GM23338 (cell line): ENCODE measurements around the gene FOXP1. TPM values are rescaled to one million over a fixed set of nuclear protein-coding genes. Genes with fewer than 3 reads are reported as not detected.

Experiments
- ATAC-seq: fragments of 200-7000 bp; cut with Tn5 transposase; 3 replicates; pipeline ENCODE4 v1.9.1; 2020
- DNase-seq: peaks from one replicate; pipeline ENCODE4 v3.0.0-alpha.2; 2015; ENCODE audit warnings: low spot score
- H2AFZ ChIP-seq: fragments of 200-600 bp; sonication (generic); 2 replicates; pipeline ENCODE4 v1.8.0; 2016; ENCODE audit warnings: antibody characterized with exemption, mild to moderate bottlenecking, moderate library complexity
- H3F3A ChIP-seq: fragments of 200-600 bp; sonication (generic); replicated peaks from 2 replicates; pipeline ENCODE4 v1.8.0; 2017; ENCODE audit warnings: antibody characterized with exemption, mixed run types, low read depth
- H3K27ac ChIP-seq: fragments of 200-600 bp; sonication (generic); 2 replicates; pipeline ENCODE4 v1.6.1; 2016; ENCODE audit warnings: low read depth
- H3K27me3 ChIP-seq: fragments of 200-600 bp; sonication (generic); 2 replicates; pipeline ENCODE4 v1.8.0; 2016; ENCODE audit warnings: mild to moderate bottlenecking, mixed run types, moderate library complexity; ENCODE audit not compliant: insufficient read depth
- H3K36me3 ChIP-seq: fragments of 200-600 bp; sonication (generic); 2 replicates; pipeline ENCODE4 v1.8.0; 2016; ENCODE audit warnings: mild to moderate bottlenecking; ENCODE audit not compliant: insufficient read depth
- H3K4me1 ChIP-seq: fragments of 200-600 bp; sonication (generic); 2 replicates; pipeline ENCODE4 v1.8.0; 2016; ENCODE audit warnings: mild to moderate bottlenecking, moderate library complexity; ENCODE audit not compliant: insufficient read depth
- H3K4me2 ChIP-seq: fragments of 200-600 bp; sonication (generic); 2 replicates; pipeline ENCODE4 v1.7.1; 2017; ENCODE audit warnings: mixed run types
- H3K4me3 ChIP-seq: fragments of 200-600 bp; sonication (generic); 2 replicates; pipeline ENCODE4 v1.6.1; 2016; ENCODE audit warnings: mixed run types
- H3K79me2 ChIP-seq: fragments of 200-600 bp; sonication (generic); replicated peaks from 2 replicates; pipeline ENCODE4 v1.8.0; 2017; ENCODE audit warnings: mild to moderate bottlenecking; ENCODE audit not compliant: insufficient read depth
- H3K9me2 ChIP-seq: fragments of 200-600 bp; sonication (generic); 2 replicates; pipeline ENCODE4 v1.8.0; 2017; ENCODE audit not compliant: insufficient read depth
- H4K20me1 ChIP-seq: fragments of 200-600 bp; sonication (generic); replicated peaks from 2 replicates; pipeline ENCODE4 v1.8.0; 2017; ENCODE audit warnings: mild to moderate bottlenecking; ENCODE audit not compliant: insufficient read depth
- H3K27ac Mint-ChIP-seq: 2 replicates; pipeline ENCODE4 v1.8.0; 2020; ENCODE audit warnings: inconsistent platforms, mild to moderate bottlenecking, moderate library complexity, mixed read lengths
- H3K27me3 Mint-ChIP-seq: 3 replicates; pipeline ENCODE4 v1.8.0; 2022; ENCODE audit warnings: low read depth, mild to moderate bottlenecking, moderate library complexity, mixed read lengths, inconsistent platforms; ENCODE audit not compliant: insufficient read depth, poor library complexity
- H3K36me3 Mint-ChIP-seq: 3 replicates; pipeline ENCODE4 v1.8.0; 2021; ENCODE audit warnings: low read depth, mild to moderate bottlenecking, inconsistent platforms, moderate library complexity, mixed read lengths
- H3K4me1 Mint-ChIP-seq: 3 replicates; pipeline ENCODE4 v1.8.0; 2020; ENCODE audit warnings: mild to moderate bottlenecking, inconsistent platforms, mixed read lengths
- H3K4me3 Mint-ChIP-seq: 3 replicates; pipeline ENCODE4 v1.8.0; 2021; ENCODE audit warnings: moderate library complexity, mild to moderate bottlenecking, inconsistent platforms, mixed read lengths
- H3K9me3 Mint-ChIP-seq: 3 replicates; pipeline ENCODE4 v1.8.0; 2020; ENCODE audit warnings: moderate library complexity, mild to moderate bottlenecking, inconsistent platforms, mixed read lengths
- CTCF ChIP-seq, 2 experiments: fragments of 200-600 bp in 1 of 2; sonication (generic) in 1 of 2; conservative IDR thresholded peaks; 2 replicates each; pipeline versions ENCODE4 v1.5.1 to v1.6.1; 2016 to 2017; ENCODE audit warnings: antibody characterized with exemption in 2 of 2, low read depth in 2 of 2, mild to moderate bottlenecking in 2 of 2, moderate library complexity in 1 of 2
- EZH2phosphoT487 ChIP-seq: fragments of 200-600 bp; sonication (generic); IDR thresholded peaks from one replicate; pipeline ENCODE4 v1.8.1; 2018; ENCODE audit warnings: antibody characterized with exemption; ENCODE audit not compliant: unreplicated experiment
- JUNB ChIP-seq: IDR thresholded peaks from one replicate; pipeline ENCODE4 v1.6.1; 2016; ENCODE audit warnings: antibody characterized with exemption; ENCODE audit not compliant: unreplicated experiment
- NANOG ChIP-seq: IDR thresholded peaks from 2 replicates; pipeline ENCODE4 v1.6.1; 2016; ENCODE audit warnings: antibody characterized with exemption, borderline replicate concordance
- ZNF331 ChIP-seq: fragments of 250-450 bp; sonication (Bioruptor Pico); IDR thresholded peaks from 2 replicates; pipeline ENCODE4 v1.5.0; 2020; ENCODE audit warnings: low read depth, mild to moderate bottlenecking, moderate library complexity
- polyA plus RNA-seq: library from polyadenylated mRNA; unstranded; fragments of >200 nt; fragmentation: Nextera tagmentation; extraction: Ambion mirVana; gene quantifications from 2 replicates; pipeline ENCODE4 v1.2.1, GENCODE V29; 2016
- total RNA-seq: library from RNA; depleted of rRNA; stranded (reverse); fragments of >200 nt; shearing (Covaris generic); gene quantifications from 2 replicates; pipeline ENCODE4 v1.2.3, GENCODE V29; 2014
- TF ChIP-seq, protein P1 (sequence below): fragments of 250-450 bp; sonication (Bioruptor Pico); IDR thresholded peaks from 2 replicates; pipeline ENCODE4 v1.5.0; 2020; ENCODE audit warnings: mild to moderate bottlenecking, moderate library complexity

The FOXP1 gene
- total and polyA plus RNA-seq, 2 experiments from 2014 or later, result 32.9 to 35.5 TPM

GRCh38 chr3:71393745-71394144 lies 189.8 kb downstream of the FOXP1 start:
- Mint-ChIP-seq H3K4me1 (peaks cover 25% of the 10 kb centered on the region), H3K36me3 (no peaks in the 10 kb centered on the region), H3K27me3 (peaks cover 6% of the 10 kb centered on the region), H3K9me3 (no peaks in the 10 kb centered on the region), H3K27ac (no peak overlapping the region), H3K4me3 (no peak overlapping the region)
- TF ChIP-seq CTCF (conservative IDR thresholded peaks at IDR 0.05; ENCODE audit: low read depth in 2 of 2), result no peak
- TF ChIP-seq ZNF331 (CRISPR knock-in tag), result no peak
- TF ChIP-seq, protein P1, sequence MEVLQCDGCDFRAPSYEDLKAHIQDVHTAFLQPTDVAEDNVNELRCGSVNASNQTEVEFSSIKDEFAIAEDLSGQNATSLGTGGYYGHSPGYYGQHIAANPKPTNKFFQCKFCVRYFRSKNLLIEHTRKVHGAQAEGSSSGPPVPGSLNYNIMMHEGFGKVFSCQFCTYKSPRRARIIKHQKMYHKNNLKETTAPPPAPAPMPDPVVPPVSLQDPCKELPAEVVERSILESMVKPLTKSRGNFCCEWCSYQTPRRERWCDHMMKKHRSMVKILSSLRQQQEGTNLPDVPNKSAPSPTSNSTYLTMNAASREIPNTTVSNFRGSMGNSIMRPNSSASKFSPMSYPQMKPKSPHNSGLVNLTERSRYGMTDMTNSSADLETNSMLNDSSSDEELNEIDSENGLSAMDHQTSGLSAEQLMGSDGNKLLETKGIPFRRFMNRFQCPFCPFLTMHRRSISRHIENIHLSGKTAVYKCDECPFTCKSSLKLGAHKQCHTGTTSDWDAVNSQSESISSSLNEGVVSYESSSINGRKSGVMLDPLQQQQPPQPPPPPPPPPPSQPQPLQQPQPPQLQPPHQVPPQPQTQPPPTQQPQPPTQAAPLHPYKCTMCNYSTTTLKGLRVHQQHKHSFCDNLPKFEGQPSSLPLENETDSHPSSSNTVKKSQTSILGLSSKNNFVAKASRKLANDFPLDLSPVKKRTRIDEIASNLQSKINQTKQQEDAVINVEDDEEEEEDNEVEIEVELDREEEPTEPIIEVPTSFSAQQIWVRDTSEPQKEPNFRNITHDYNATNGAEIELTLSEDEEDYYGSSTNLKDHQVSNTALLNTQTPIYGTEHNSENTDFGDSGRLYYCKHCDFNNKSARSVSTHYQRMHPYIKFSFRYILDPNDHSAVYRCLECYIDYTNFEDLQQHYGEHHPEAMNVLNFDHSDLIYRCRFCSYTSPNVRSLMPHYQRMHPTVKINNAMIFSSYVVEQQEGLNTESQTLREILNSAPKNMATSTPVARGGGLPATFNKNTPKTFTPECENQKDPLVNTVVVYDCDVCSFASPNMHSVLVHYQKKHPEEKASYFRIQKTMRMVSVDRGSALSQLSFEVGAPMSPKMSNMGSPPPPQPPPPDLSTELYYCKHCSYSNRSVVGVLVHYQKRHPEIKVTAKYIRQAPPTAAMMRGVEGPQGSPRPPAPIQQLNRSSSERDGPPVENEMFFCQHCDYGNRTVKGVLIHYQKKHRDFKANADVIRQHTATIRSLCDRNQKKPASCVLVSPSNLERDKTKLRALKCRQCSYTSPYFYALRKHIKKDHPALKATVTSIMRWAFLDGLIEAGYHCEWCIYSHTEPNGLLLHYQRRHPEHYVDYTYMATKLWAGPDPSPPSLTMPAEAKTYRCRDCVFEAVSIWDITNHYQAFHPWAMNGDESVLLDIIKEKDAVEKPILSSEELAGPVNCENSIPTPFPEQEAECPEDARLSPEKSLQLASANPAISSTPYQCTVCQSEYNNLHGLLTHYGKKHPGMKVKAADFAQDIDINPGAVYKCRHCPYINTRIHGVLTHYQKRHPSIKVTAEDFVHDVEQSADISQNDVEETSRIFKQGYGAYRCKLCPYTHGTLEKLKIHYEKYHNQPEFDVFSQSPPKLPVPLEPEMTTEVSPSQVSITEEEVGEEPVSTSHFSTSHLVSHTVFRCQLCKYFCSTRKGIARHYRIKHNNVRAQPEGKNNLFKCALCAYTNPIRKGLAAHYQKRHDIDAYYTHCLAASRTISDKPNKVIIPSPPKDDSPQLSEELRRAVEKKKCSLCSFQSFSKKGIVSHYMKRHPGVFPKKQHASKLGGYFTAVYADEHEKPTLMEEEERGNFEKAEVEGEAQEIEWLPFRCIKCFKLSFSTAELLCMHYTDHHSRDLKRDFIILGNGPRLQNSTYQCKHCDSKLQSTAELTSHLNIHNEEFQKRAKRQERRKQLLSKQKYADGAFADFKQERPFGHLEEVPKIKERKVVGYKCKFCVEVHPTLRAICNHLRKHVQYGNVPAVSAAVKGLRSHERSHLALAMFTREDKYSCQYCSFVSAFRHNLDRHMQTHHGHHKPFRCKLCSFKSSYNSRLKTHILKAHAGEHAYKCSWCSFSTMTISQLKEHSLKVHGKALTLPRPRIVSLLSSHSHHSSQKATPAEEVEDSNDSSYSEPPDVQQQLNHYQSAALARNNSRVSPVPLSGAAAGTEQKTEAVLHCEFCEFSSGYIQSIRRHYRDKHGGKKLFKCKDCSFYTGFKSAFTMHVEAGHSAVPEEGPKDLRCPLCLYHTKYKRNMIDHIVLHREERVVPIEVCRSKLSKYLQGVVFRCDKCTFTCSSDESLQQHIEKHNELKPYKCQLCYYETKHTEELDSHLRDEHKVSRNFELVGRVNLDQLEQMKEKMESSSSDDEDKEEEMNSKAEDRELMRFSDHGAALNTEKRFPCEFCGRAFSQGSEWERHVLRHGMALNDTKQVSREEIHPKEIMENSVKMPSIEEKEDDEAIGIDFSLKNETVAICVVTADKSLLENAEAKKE (CRISPR knock-in tag), result no peak
- TF ChIP-seq NANOG, result no peak
- no peak for DNase-seq
- Histone ChIP-seq H3K36me3 (no peaks in the 10 kb centered on the region), H3K9me2 (no peaks in the 10 kb centered on the region), H3K4me1 (peaks cover 14% of the 10 kb centered on the region), H3K4me2 (no peak overlapping the region), H3K79me2 (no peaks in the 10 kb centered on the region), H2AFZ (no peak overlapping the region), H3K4me3 (no peak overlapping the region), H3F3A (0 out of 2 replicates have a peak, but pooled peaks cover 3% of the 10 kb centered on the region), H3K27me3 (no peaks in the 10 kb centered on the region), H4K20me1 (no peaks in the 10 kb centered on the region), H3K27ac (no peak overlapping the region)
- no peak for ATAC-seq

DNA sequence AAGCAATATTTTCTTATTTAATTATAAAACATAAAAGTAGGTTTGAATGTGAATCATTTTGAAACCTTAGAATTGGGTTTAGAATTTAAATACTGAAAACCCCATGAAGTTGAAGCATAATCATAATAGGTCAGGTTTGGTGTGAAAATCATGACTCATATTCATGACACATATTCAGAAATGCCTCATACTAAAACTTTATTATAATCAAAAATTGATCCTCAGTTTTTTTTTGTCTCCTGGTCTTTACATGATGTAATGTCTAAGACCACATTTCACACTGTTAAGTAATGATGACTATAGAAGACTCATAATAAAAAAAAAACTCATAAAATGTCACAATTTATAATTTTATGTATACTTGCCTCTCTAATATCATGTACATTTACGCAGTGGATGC lies 190.4 kb downstream of the FOXP1 start:
- H3F3A ChIP-seq, result 0 out of 2 replicates have a peak, but pooled peaks cover 3% of the 10 kb centered on the region
- H3K36me3 Mint-ChIP-seq, result no peaks in the 10 kb centered on the region
- no peak overlapping the region for H2AFZ ChIP-seq
- H3K4me1 ChIP-seq, result peaks cover 14% of the 10 kb centered on the region
- DNase-seq (no peak), ATAC-seq (no peak)
- peaks cover 31% of the 10 kb centered on the region for H3K4me1 Mint-ChIP-seq
- H3K4me3 Mint-ChIP-seq, result no peak overlapping the region
- no peaks in the 10 kb centered on the region for H3K27me3 ChIP-seq
- no peaks in the 10 kb centered on the region for H3K79me2 ChIP-seq
- no peaks in the 10 kb centered on the region for H4K20me1 ChIP-seq
- H3K27me3 Mint-ChIP-seq, result peaks cover 6% of the 10 kb centered on the region
- no peak overlapping the region for H3K27ac ChIP-seq
- no peaks in the 10 kb centered on the region for H3K36me3 ChIP-seq
- no peak overlapping the region for H3K4me3 ChIP-seq
- no peaks in the 10 kb centered on the region for H3K9me2 ChIP-seq
- H3K4me2 ChIP-seq, result no peak overlapping the region
- H3K9me3 Mint-ChIP-seq, result no peaks in the 10 kb centered on the region
- no peak overlapping the region for H3K27ac Mint-ChIP-seq
- no peak for TF ChIP-seq EZH2phosphoT487
- no peak for TF ChIP-seq JUNB
